CD14-positive monocyte (primary cell): ENCODE results near the gene PRR33. TPM values are rescaled to one million over a fixed set of nuclear protein-coding genes. Genes with fewer than 3 reads are reported as not detected.
"Not testable (repeated sequence)": the region's sequence is repeated elsewhere in the genome, so short reads cannot be mapped to it uniquely, and the experiment has no call there.

Experiments
- DNase-seq, 3 donors: peaks; one replicate each; pipeline ENCODE4 v3.0.0-alpha.2; 2011 to 2022
- H2AFZ ChIP-seq: 2 replicates; pipeline ENCODE4 v1.6.0; 2012; ENCODE audit warnings: mild to moderate bottlenecking, low read depth, low read length, inconsistent platforms; ENCODE audit not compliant: insufficient read depth, poor library complexity, severe bottlenecking
- H3K27ac ChIP-seq, 2 donors: 1 replicate in 1 of 2; 2 replicates in 1 of 2; pipeline ENCODE4 v1.5.1; 2012 to 2013; ENCODE audit warnings: low read length in 2 of 2, control low read depth in 1 of 2, inconsistent platforms in 1 of 2, low read depth in 1 of 2, mild to moderate bottlenecking in 1 of 2
- H3K27me3 ChIP-seq, 2 donors: one replicate each; pipeline versions ENCODE4 v1.6.0 to v1.6.1; 2011 to 2013; ENCODE audit warnings: low read length in 2 of 2; ENCODE audit not compliant: control insufficient read depth in 2 of 2, insufficient read depth in 2 of 2
- H3K36me3 ChIP-seq, 2 donors: replicated peaks in 1 of 2; 1 replicate in 1 of 2; 2 replicates in 1 of 2; pipeline versions ENCODE4 v1.5.1 to v1.6.1; 2012 to 2013; ENCODE audit warnings: low read length in 2 of 2, control low read depth in 1 of 2, inconsistent platforms in 1 of 2, mild to moderate bottlenecking in 1 of 2; ENCODE audit not compliant: insufficient read depth in 2 of 2, control insufficient read depth in 1 of 2
- H3K4me1 ChIP-seq, 2 donors: 1 replicate in 1 of 2; 2 replicates in 1 of 2; pipeline versions ENCODE4 v1.5.1 to v1.6.1; 2012 to 2013; ENCODE audit warnings: low read length in 2 of 2, control low read depth in 1 of 2, inconsistent platforms in 1 of 2, mild to moderate bottlenecking in 1 of 2, moderate library complexity in 1 of 2; ENCODE audit not compliant: insufficient read depth in 2 of 2, control insufficient read depth in 1 of 2
- H3K4me2 ChIP-seq: replicated peaks from 2 replicates; pipeline ENCODE3; 2012; ENCODE audit warnings: low read length, moderate library complexity, mild to moderate bottlenecking; ENCODE audit not compliant: poor library complexity, severe bottlenecking; ENCODE audit errors: extremely low read depth
- H3K4me3 ChIP-seq, 3 experiments: fragments of 200-600 bp in 1 of 3; sonication (generic) in 1 of 3; replicated peaks in 1 of 3; 1 replicate in 2 of 3; 2 replicates in 1 of 3; pipeline ENCODE4 v1.5.1; 2011 to 2013; ENCODE audit warnings: low read length in 3 of 3, mild to moderate bottlenecking in 3 of 3, control low read depth in 2 of 3, low read depth in 2 of 3, inconsistent platforms in 1 of 3, moderate library complexity in 1 of 3
- H3K79me2 ChIP-seq: 2 replicates; pipeline ENCODE4 v1.6.0; 2012; ENCODE audit warnings: mild to moderate bottlenecking, control low read depth, inconsistent platforms, low read length, moderate library complexity; ENCODE audit not compliant: insufficient read depth
- H3K9ac ChIP-seq: 2 replicates; pipeline ENCODE4 v1.6.0; 2017; ENCODE audit warnings: low read length, mild to moderate bottlenecking; ENCODE audit not compliant: insufficient read depth, poor library complexity, severe bottlenecking
- H3K9me3 ChIP-seq, 2 donors: replicated peaks in 1 of 2; 1 replicate in 1 of 2; 2 replicates in 1 of 2; pipeline versions ENCODE4 v1.5.1 to v1.6.1; 2012 to 2013; ENCODE audit warnings: low read length in 2 of 2, control low read depth in 1 of 2; ENCODE audit not compliant: control insufficient read depth in 1 of 2, insufficient read depth in 1 of 2
- H4K20me1 ChIP-seq: 2 replicates; pipeline ENCODE4 v1.6.0; 2012; ENCODE audit warnings: mild to moderate bottlenecking, low read length, control low read depth, moderate library complexity; ENCODE audit not compliant: insufficient read depth
- H3K27ac Mint-ChIP-seq, 7 donors: one replicate each; pipeline ENCODE4 v1.8.0; 2020; ENCODE audit warnings: mild to moderate bottlenecking in 7 of 7, mixed read lengths in 7 of 7, moderate library complexity in 6 of 7, inconsistent platforms in 2 of 7
- H3K27me3 Mint-ChIP-seq, 3 donors: one replicate each; pipeline ENCODE4 v1.8.0; 2021 to 2022; ENCODE audit warnings: low read depth in 3 of 3, mild to moderate bottlenecking in 3 of 3, mixed read lengths in 3 of 3, moderate library complexity in 3 of 3, inconsistent platforms in 1 of 3
- H3K36me3 Mint-ChIP-seq, 2 donors: one replicate each; pipeline ENCODE4 v1.8.0; 2020; ENCODE audit warnings: mixed read lengths in 2 of 2, inconsistent platforms in 1 of 2, mild to moderate bottlenecking in 1 of 2
- H3K4me1 Mint-ChIP-seq: one replicate; pipeline ENCODE4 v1.8.0; 2020; ENCODE audit warnings: mild to moderate bottlenecking, mixed read lengths
- H3K4me3 Mint-ChIP-seq, 2 donors: one replicate each; pipeline ENCODE4 v1.8.0; 2020; ENCODE audit warnings: mild to moderate bottlenecking in 2 of 2, mixed read lengths in 2 of 2, moderate library complexity in 1 of 2
- H3K9me3 Mint-ChIP-seq, 7 donors: one replicate each; pipeline ENCODE4 v1.8.0; 2020 to 2022; ENCODE audit warnings: mixed read lengths in 7 of 7, mild to moderate bottlenecking in 6 of 7, moderate library complexity in 6 of 7, inconsistent platforms in 2 of 7
- WGBS: methylation state at CpG from one replicate; pipeline ENCODE4 v1.1.5; 2013; ENCODE audit warnings: missing lambda C conversion rate; ENCODE audit not compliant: insufficient coverage; 5-methylcytosine and 5-hydroxymethylcytosine counted together
- intact Hi-C, 2 donors: fragments of 100-400 bp; cut with micrococcal nuclease; formaldehyde crosslinking; loops; one replicate each; pipeline versions ENCODE4 v1.15.0 to v1.15.1; 2023
- polyA plus RNA-seq, 3 donors: library from polyadenylated mRNA; depleted of rRNA in 1 of 3; unstranded in 2 of 3; stranded (reverse) in 1 of 3; fragments of 300-500 nt in 2 of 3; fragments of >200 nt in 1 of 3; fragmentation: Illumina TruSeq in 2 of 3; gene quantifications; 1 replicate in 2 of 3; 2 replicates in 1 of 3; pipeline ENCODE4 v1.2.3, GENCODE V29; 2012 to 2021
- TF ChIP-seq, protein P1 (sequence below): fragments of 200-600 bp; IDR thresholded peaks from one replicate; pipeline ENCODE4 v1.8.0; 2022; ENCODE audit warnings: antibody characterized with exemption, mild to moderate bottlenecking

The PRR33 gene
- polyA plus RNA-seq, 3 donors = not detected

DNA sequence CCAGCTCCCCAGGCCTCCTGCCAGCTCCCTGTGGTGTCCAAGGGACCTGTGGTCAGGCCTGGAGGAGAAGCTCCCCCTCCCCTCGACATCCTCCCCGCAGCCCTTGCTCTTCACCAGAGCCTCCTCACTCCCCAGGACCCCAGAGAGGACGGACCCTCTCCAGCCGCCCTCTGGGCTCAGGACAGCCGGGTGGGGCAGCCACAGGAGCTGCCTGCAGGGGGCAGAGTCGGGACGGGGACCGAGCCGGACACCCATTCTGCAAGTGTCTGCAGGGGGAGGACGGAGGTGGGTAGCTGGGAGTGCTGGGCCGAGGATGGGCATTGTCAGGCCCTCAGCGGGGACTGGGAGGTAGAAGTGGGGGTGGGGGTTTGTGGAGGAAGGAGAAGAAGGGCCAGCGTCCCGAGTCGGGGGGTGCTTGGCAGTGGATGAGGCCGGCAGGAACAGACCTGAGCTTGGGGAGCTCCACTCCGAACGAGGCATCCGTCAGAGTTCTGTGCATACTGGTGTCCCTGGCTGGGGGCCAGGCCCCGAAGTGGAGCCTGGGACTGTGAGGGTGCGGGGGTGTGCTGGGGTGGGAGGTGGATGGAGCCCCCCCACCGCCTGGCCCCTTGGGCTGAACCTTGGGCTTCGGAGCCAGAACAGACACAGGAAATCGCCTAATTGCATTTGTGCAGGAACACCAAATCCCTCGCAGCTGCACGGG, 15.2 kb downstream of the PRR33 start:
- Histone ChIP-seq H3K79me2 (peaks cover 70% of the 10 kb centered on the region), H3K4me2 (no peak overlapping the region), H3K27ac (no peak overlapping the region), H3K27me3 (no peaks in the 10 kb centered on the region), H3K4me1 (peaks cover 32 to 60% of the 10 kb centered on the region in 2 donors), H4K20me1 (peaks cover 98% of the 10 kb centered on the region), H3K9me3 (no peaks in the 10 kb centered on the region), H3K4me3 (no peak overlapping the region), H2AFZ (no peak overlapping the region), H3K36me3 (peaks cover 27 to 41% of the 10 kb centered on the region in 2 donors), H3K9ac (no peak overlapping the region)
- Mint-ChIP-seq H3K27ac (peak overlapping the region in 2 of 7 donors; percentile 18 to 42), H3K27me3 (peaks cover 2 to 3% (median 3%) of the 10 kb centered on the region in 3 donors), H3K4me1 (peaks cover 65% of the 10 kb centered on the region), H3K4me3 (peak overlapping the region in 1 of 2 donors; percentile 48), H3K36me3 (peaks cover 33 to 55% of the 10 kb centered on the region in 2 donors), H3K9me3 (no peaks in the 10 kb centered on the region)
- 59% methylated on average over 17 of the region's 26 CpGs for WGBS
- TF ChIP-seq, protein P1, sequence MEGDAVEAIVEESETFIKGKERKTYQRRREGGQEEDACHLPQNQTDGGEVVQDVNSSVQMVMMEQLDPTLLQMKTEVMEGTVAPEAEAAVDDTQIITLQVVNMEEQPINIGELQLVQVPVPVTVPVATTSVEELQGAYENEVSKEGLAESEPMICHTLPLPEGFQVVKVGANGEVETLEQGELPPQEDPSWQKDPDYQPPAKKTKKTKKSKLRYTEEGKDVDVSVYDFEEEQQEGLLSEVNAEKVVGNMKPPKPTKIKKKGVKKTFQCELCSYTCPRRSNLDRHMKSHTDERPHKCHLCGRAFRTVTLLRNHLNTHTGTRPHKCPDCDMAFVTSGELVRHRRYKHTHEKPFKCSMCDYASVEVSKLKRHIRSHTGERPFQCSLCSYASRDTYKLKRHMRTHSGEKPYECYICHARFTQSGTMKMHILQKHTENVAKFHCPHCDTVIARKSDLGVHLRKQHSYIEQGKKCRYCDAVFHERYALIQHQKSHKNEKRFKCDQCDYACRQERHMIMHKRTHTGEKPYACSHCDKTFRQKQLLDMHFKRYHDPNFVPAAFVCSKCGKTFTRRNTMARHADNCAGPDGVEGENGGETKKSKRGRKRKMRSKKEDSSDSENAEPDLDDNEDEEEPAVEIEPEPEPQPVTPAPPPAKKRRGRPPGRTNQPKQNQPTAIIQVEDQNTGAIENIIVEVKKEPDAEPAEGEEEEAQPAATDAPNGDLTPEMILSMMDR = peak; percentile 69
- no peak for DNase-seq
- intact Hi-C loops = no loop called here

DNA sequence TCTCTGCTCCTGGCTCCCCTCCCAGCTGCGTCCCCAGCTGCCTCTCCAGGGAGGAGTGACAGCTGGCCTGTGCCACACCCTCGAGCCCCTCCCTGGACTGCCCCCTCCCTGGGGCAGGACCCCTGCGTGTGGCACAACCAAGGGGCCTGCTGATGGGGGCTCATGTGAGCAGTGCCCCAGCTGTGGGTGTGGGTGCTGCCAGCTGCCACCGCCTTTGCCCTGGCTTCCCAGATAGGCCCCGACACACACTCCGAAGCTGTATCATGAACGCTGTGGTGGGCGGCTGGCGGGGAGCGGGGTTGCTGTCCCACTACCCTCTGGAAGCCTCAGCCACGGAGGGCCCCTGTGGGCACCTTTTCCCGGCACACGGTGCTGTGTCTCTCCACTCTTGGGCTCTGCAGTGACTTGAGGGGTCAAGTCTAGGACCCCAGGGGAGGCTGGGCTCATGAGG, 15.8 kb downstream of the PRR33 start:
- Histone ChIP-seq H3K36me3 (peaks cover 26 to 37% of the 10 kb centered on the region in 2 donors), H3K79me2 (peaks cover 76% of the 10 kb centered on the region), H3K4me1 (peaks cover 26 to 55% of the 10 kb centered on the region in 2 donors), H4K20me1 (peaks cover 98% of the 10 kb centered on the region)
- H3K9me3 Mint-ChIP-seq, H3K9me3 ChIP-seq, DNase-seq, H3K4me3 ChIP-seq, H3K27me3 ChIP-seq, intact Hi-C loops, H3K9ac ChIP-seq, H2AFZ ChIP-seq, H3K27ac ChIP-seq, H3K4me2 ChIP-seq, H3K27me3 Mint-ChIP-seq: not testable (repeated sequence)
- Mint-ChIP-seq H3K4me3 (peak overlapping the region in 1 of 2 donors; percentile 48), H3K27ac (peak overlapping the region in 1 of 7 donors; percentile 32), H3K4me1 (peaks cover 63% of the 10 kb centered on the region), H3K36me3 (peaks cover 32 to 57% of the 10 kb centered on the region in 2 donors)
- WGBS = 86% methylated on average over 11 of the region's 13 CpGs
